Measurements from ENCODE around the gene ANKRD6. TPM values are rescaled to one million over a fixed set of nuclear protein-coding genes. Genes with fewer than 3 reads are reported as not detected.

The ANKRD6 gene
- total and polyA plus RNA-seq, 2 donors (not counting 1 experiment from before 2014, with no cell fraction given) = 3.8 to 10.5 TPM

DNA sequence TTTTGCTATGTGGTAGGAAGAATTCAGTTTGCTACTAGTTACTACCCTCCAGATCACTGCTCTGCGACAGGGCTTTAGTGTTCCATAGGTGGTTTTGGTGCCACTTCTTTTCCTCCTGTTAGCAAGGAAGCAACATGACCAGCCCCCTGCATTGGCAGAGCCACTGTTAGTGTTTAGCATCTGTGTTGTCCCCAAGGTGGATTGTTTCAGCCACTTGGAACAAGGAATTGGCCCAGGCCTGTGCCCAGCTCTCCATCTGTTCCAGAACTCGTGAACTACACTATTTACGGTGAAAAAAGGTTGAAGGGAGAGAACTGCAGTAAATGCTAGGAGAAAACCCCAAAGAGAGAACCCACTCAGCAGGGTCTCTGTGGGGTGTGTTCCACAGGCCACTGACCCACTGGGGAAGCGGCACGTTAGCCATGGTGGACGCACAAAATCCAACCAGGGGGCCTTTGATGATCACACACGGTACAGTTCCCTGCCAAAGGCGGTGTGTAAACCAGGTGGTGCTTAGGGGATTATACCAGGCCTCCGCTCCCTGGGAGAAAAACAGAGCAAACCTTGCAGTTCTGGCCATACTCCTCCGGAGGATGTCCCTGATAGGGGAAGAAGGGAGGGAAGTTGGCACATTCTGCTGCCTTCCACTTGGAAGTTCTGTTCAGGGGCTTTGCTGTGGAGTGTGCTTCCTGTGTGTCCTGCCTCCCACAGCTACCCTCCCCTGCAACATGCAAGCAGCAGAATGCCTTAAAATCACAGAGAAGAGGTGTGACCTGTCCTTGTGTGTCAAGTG, 133.3 kb downstream of the ANKRD6 start:
- Mint-ChIP-seq H3K4me1 (no peaks in the 10 kb centered on the region), H3K9me3 (ENCODE audit: insufficient read depth) (no peaks in the 10 kb centered on the region), H3K4me3 (no peak overlapping the region), H3K27me3 (no peaks in the 10 kb centered on the region), H3K27ac (no peak overlapping the region)
- no peaks in the 10 kb centered on the region for H4K20me1 ChIP-seq (ENCODE audit: control insufficient read depth, insufficient read depth, low read length, poor library complexity, severe bottlenecking)
- no peak for DNase-seq
- TF ChIP-seq, protein P1, sequence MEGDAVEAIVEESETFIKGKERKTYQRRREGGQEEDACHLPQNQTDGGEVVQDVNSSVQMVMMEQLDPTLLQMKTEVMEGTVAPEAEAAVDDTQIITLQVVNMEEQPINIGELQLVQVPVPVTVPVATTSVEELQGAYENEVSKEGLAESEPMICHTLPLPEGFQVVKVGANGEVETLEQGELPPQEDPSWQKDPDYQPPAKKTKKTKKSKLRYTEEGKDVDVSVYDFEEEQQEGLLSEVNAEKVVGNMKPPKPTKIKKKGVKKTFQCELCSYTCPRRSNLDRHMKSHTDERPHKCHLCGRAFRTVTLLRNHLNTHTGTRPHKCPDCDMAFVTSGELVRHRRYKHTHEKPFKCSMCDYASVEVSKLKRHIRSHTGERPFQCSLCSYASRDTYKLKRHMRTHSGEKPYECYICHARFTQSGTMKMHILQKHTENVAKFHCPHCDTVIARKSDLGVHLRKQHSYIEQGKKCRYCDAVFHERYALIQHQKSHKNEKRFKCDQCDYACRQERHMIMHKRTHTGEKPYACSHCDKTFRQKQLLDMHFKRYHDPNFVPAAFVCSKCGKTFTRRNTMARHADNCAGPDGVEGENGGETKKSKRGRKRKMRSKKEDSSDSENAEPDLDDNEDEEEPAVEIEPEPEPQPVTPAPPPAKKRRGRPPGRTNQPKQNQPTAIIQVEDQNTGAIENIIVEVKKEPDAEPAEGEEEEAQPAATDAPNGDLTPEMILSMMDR (IDR thresholded peaks at IDR 0.05) = no peak
- TF ChIP-seq EZH2 (IDR thresholded peaks at IDR 0.05; ENCODE audit: borderline replicate concordance, insufficient read depth, low read depth, low read length, poor library complexity, severe bottlenecking) = no peak
- intact Hi-C loops (cut with micrococcal nuclease) = no loop called here
- no peaks in the 10 kb centered on the region for H3K79me2 ChIP-seq (ENCODE audit: control insufficient read depth, insufficient read depth, low read length)
- no peak overlapping the region for H3K27ac ChIP-seq (ENCODE audit: low read length in 2 of 2)
- ATAC-seq (ENCODE audit: low read depth) = no peak
- H3K4me1 ChIP-seq (ENCODE audit: control insufficient read depth in 2 of 2, insufficient read depth in 2 of 2, low read length in 2 of 2) = no peaks in the 10 kb centered on the region
- H3K4me2 ChIP-seq (replicated peaks; ENCODE audit: low read depth, low read length, poor library complexity, severe bottlenecking) = no peak overlapping the region
- ChIA-PET CTCF (no interaction called here), POLR2A (no interaction called here)
- no peak overlapping the region for H3K9ac ChIP-seq (ENCODE audit: low read length)
- WGBS (ENCODE audit: insufficient coverage) = 98% methylated on average over 8 of the region's 10 CpGs
- H3K27me3 ChIP-seq (replicated peaks in 1 of 4; ENCODE audit: control extremely low read depth in 1 of 4, control insufficient read depth in 3 of 4, insufficient read depth in 4 of 4, low read length in 3 of 4) = no peaks in the 10 kb centered on the region
- H3K9me3 ChIP-seq (ENCODE audit: control extremely low read depth in 1 of 3, control insufficient read depth in 2 of 3, insufficient read depth in 1 of 3, low read length in 2 of 3) = no peaks in the 10 kb centered on the region
- no peaks in the 10 kb centered on the region for H3K36me3 ChIP-seq (replicated peaks in 1 of 2; ENCODE audit: control extremely low read depth in 1 of 2, control insufficient read depth in 1 of 2, extremely low read depth in 1 of 2, insufficient read depth in 2 of 2, low read length in 1 of 2)
- no peak overlapping the region for H3K4me3 ChIP-seq (ENCODE audit: control extremely low read depth in 1 of 5, extremely low read depth in 1 of 5, insufficient read depth in 1 of 5, low read depth in 2 of 5, low read length in 4 of 5)
- no peak overlapping the region for H2AFZ ChIP-seq (ENCODE audit: insufficient read depth, low read depth, low read length, poor library complexity, severe bottlenecking)

DNA sequence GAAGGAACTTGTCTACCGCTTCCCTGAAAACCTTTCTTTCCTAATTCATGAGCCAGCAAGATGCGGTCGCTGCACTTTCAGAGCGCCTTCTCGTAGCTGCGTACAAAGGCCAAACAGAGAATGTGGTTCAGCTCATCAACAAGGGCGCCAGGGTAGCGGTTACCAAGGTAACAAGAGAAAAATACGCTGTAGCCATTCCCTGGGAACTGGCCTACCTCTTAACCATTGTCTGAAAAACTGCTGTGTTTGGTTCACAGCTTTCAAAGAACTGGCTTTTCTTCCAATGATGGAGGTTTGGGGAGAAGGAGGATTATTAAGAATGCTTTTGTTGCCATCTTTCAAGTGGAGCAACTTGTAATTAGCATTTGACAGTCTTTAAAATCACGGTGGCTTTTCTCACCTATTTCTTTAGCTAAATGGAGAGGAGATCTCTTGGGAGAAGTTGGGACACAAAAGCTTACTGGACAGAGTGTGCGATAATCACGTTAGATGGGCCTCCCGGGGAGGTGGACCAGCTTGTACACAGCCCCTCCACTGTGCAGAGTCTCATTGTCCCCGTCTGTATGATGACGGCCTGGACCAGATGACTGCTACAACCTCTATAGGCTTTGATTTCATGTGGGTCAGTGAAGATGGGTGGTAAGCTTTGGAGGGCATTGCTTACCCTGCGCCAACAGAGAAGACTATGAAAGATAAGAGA, 134.1 kb downstream of the ANKRD6 start:
- intact Hi-C loops (cut with micrococcal nuclease) = no loop called here
- WGBS (ENCODE audit: insufficient coverage) = 97% methylated on average over 15 of the region's 16 CpGs
- no peak overlapping the region for H3K27ac ChIP-seq (ENCODE audit: low read length in 2 of 2)
- no peaks in the 10 kb centered on the region for H3K27me3 Mint-ChIP-seq
- no peaks in the 10 kb centered on the region for H3K9me3 ChIP-seq (ENCODE audit: control extremely low read depth in 1 of 3, control insufficient read depth in 2 of 3, insufficient read depth in 1 of 3, low read length in 2 of 3)
- no peak overlapping the region for H3K4me3 ChIP-seq (ENCODE audit: control extremely low read depth in 1 of 5, extremely low read depth in 1 of 5, insufficient read depth in 1 of 5, low read depth in 2 of 5, low read length in 4 of 5)
- no peaks in the 10 kb centered on the region for H3K4me1 ChIP-seq (ENCODE audit: control insufficient read depth in 2 of 2, insufficient read depth in 2 of 2, low read length in 2 of 2)
- DNase-seq (no peak), ATAC-seq (ENCODE audit: low read depth) (no peak)
- no peaks in the 10 kb centered on the region for H3K4me1 Mint-ChIP-seq
- no peak overlapping the region for H3K4me3 Mint-ChIP-seq
- H3K9ac ChIP-seq (ENCODE audit: low read length) = no peak overlapping the region
- H3K27me3 ChIP-seq (replicated peaks in 1 of 4; ENCODE audit: control extremely low read depth in 1 of 4, control insufficient read depth in 3 of 4, insufficient read depth in 4 of 4, low read length in 3 of 4) = no peaks in the 10 kb centered on the region
- no peak overlapping the region for H3K4me2 ChIP-seq (replicated peaks; ENCODE audit: low read depth, low read length, poor library complexity, severe bottlenecking)
- H4K20me1 ChIP-seq (ENCODE audit: control insufficient read depth, insufficient read depth, low read length, poor library complexity, severe bottlenecking) = no peaks in the 10 kb centered on the region
- H3K27ac Mint-ChIP-seq = no peak overlapping the region
- POLR2A ChIA-PET = no interaction called here
- H3K36me3 ChIP-seq (replicated peaks in 1 of 2; ENCODE audit: control extremely low read depth in 1 of 2, control insufficient read depth in 1 of 2, extremely low read depth in 1 of 2, insufficient read depth in 2 of 2, low read length in 1 of 2) = no peaks in the 10 kb centered on the region
- TF ChIP-seq, protein P1 (IDR thresholded peaks at IDR 0.05) = no peak
- no peak for TF ChIP-seq EZH2 (IDR thresholded peaks at IDR 0.05; ENCODE audit: borderline replicate concordance, insufficient read depth, low read depth, low read length, poor library complexity, severe bottlenecking)
- CTCF ChIA-PET = no interaction called here
- H3K79me2 ChIP-seq (ENCODE audit: control insufficient read depth, insufficient read depth, low read length) = no peaks in the 10 kb centered on the region
- H3K9me3 Mint-ChIP-seq (ENCODE audit: insufficient read depth) = no peaks in the 10 kb centered on the region
- H2AFZ ChIP-seq (ENCODE audit: insufficient read depth, low read depth, low read length, poor library complexity, severe bottlenecking) = no peak overlapping the region

All from B cell (primary cell).